CD4-positive, alpha-beta T cell treated with Interferon alpha-2 for 1 hour (primary cell): ENCODE results near the gene CTSK.
A peak's percentile ranks its signal among the peaks of the same experiment; 100 is the strongest.
"Not testable (repeated sequence)": the region's sequence is repeated elsewhere in the genome, so short reads cannot be mapped to it uniquely, and the experiment has no call there.

Experiments used
- DNase-seq, 2 donors: peaks; one replicate each; pipeline ENCODE4 v3.0.0-alpha.2; 2020 to 2022

CTSK gene

GRCh38 chr1:150805899-150806298 is 2.2 kb downstream of the CTSK start:
- DNase-seq: no peak

DNA sequence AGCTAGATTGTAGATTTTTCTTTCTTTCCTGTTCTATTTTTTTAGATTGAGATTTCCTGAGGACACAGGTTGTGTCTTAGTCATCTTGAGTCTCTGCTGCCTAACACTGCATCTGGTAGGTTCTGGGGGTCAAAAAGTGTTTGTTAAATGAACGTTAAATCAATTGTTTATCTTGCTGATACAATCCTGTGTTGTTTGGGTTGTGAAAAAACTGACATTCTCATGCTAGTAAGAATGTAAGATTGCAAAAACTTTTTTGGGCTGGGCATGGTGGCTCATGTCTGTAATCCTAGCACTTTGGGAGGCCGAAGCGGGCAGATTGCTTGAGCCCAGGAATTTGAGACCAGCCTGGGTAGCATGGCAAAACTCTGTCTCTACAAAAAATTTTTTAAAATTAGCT is 3.4 kb downstream of the CTSK start:
- no peak for DNase-seq

GRCh38 chr1:150799089-150799488 is 9.0 kb downstream of the CTSK start:
- DNase-seq: no peak

DNA sequence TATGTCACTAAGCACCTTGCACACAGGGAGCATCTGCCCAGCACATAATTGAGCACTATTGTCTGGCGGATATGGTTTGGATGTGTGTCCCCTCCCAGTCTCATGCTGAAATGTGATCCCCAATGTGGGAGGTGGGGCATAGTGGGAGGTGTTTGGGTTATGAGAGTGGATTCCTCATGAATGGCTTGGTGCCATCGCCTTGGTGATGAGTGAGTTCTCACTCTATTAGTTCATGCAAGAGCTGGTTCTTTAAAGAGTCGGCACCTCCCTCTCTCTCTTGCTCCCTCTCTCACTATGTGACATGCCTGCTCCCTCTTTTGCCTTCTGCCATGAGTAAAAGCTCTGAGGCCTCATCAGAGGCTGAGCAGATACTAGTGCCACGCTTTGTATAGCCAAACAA is 9.5 kb downstream of the CTSK start:
- DNase-seq: no peak

DNA sequence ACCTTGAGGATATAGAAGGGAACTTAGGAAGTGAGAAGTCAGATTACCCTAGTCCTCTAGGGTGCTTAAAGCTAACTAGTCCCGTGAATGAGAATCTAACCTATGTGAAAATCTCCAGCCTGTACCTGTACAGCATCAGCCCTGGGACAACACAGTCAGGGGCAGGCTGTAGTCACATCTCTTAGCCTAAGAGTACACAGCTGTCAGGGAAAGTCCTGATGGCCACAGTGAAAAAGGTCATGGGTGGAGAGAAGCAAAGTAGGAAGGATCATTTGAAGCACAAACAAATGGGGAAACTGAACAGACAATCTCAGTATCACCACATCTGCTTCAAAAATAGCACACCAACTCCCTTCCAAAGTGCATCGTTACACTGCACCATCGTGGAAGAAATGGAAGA is 11.7 kb downstream of the CTSK start:
- no peak for DNase-seq

GRCh38 chr1:150793778-150794177 is 14.3 kb downstream of the CTSK start:
- not testable (repeated sequence) for DNase-seq

DNA sequence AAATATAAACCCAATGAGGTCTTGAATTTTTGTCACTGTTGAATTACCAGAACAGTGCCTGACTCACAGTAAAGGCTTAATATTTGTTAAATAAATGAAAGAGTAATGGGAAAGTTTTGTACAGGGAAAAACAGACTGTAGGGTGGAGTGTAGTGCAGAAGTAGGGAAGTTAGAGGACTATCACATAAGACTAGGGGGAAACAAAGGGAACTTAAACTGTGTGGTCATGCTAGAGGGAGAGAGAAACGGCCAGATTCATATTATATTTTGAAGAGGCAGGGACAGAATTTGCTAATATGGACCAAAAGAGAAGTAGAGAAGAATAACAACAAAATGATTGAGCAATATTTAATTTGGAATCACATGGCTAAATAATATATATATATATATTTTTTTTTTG is 14.8 kb downstream of the CTSK start:
- no peak for DNase-seq

DNA sequence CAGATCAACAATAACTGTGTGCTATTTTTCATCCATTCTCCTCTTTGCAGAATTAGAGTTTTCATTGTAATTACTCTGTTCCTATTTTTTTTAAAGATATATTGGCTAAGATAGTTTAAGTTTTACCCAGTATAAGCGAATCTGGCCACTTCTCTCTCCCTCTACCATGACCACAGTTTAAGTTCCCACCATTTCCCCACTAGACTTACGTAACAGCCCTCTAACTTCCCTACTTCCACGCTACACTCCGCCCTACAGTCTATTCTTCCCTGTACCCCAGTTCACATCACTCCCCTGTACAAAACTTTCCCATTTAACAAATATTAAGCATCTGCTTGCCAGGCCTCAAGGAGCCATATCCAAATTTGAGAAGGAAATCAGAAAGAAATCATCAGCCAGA is 16.5 kb downstream of the CTSK start:
- no peak for DNase-seq

GRCh38 chr1:150789396-150789795 is 18.7 kb downstream of the CTSK start:
- DNase-seq: peak in 1 of 2 donors; percentile 39

- no peak for DNase-seq
These were observed 19.1 kb downstream of the CTSK start for GRCh38 chr1:150788946-150789345.

GRCh38 chr1:150787455-150787854 is 20.6 kb downstream of the CTSK start:
- DNase-seq: no peak

GRCh38 chr1:150780510-150780909 is 27.6 kb downstream of the CTSK start:
- DNase-seq: no peak

GRCh38 chr1:150778409-150778808 is 29.7 kb downstream of the CTSK start:
- DNase-seq: no peak

DNA sequence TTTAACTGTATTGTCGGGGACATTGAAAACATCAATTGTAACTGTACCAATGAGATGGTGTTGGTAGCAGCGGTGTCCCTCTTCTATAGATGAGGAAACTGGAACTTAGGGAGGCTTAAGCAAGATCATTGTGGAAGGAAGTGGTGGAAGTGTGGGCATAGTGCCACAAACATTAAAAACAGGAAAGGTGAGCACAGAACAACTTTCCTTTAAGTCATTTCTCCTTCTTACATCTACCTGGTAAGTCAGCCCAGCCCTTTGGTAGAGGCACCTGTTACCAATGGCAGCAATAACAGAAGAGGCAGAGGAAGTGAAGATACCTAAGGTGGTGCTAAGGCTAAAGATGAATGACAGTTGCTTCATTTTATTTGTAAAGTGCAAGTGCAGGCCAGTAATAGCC is 30.5 kb downstream of the CTSK start:
- no peak for DNase-seq

DNA sequence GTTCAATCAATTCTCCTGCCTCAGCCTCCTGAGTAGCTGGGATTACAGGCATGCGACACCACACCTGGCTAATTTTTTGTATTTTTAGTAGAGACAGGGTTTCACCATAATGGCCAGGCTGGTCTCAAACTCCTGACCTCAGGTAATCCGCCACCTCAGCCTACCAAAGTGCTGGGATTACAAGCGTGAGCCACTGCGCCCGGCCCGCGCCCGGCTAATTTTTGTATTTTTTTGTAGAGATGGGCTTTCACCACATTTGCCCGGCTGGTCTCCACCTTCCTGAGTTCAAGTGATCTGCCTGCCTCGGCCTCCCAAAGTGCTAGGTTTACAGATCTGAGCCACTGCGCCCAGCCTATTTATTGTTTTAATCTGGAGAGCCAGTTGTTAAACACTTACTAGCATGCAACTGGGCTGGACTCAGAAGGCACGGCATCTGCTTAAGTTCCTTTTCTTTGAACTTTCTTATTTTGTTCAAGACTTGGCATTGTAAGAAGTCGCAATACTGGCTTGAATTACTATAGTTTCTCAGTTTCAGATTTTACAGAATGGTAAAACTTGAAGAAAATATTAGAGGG is 32.0 kb downstream of the CTSK start:
- DNase-seq: not testable (repeated sequence)

DNA sequence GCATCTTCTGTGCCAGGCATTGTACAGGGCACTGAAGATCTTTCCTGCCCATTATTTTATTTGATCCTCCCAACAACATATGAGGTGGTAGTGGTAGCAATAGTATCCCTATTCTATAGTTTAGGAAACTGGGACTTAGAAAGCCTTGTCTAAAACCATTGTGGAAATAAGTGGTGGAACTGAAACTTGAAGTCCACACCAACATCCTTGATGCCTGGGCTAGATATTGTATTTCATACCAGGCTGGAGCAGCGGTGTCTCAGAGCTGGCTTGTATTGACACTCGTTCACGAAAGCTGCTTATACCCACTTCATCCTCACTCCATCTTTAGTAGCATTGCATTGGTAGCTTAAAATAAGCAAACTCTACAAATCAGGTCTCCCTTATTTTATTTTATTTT is 32.8 kb downstream of the CTSK start:
- no peak for DNase-seq

DNA sequence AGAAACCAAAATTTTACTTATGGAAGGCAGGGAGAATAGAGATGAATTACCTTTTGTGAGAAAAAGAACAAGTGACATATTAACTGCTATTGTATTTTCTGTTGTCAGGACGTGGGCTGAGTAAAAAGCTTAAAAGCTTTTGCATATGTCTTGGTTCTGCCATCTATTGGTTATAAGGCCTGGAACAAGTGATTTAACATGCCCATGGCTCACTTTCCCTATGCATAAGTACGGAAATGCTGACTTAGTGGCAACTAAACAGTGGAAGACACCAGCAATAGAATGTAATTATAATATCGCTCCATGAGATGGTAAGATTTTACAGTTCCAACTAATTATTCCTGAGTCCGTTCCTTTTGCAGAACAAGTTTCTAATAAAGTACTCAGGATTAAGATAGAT is 35.7 kb downstream of the CTSK start:
- no peak for DNase-seq

DNA sequence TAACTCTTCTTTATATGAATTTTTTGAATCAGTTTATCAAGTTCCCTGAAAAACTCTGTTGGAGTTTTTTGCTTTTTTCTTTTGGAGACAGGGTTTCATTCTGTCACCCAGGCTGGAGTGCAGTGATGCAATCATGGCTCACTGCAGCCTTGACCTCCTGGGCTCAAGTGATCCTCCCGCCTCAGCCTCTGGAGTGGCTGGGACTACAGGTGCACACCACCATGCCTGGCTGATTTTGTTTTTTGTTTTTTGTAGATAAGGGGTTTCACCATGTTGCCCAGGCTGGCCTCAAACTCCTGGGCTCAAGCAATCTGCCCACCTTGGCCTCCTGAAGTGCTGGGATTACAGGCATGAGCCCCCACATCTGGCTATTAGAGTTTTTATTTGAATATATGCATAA is 40.4 kb downstream of the CTSK start:
- not testable (repeated sequence) for DNase-seq

DNA sequence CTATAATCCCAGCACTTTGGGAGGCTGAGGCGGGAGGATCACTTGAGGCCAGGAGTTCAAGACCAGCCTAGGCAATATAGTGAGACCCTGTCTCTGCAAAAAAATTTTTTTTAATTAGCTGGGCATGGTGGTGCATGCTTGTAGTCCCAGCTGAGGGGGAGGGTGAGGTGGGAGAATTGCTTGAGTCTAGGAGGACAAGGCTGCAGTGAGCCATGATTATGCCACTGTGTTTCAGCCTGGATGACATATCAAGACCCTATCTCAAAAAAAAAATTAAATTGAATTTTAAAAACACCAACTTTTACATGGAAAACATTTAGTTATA is 42.1 kb downstream of the CTSK start:
- DNase-seq: not testable (repeated sequence)

GRCh38 chr1:150765296-150765976 is 42.6 kb downstream of the CTSK start, which contains the start of gene CTSS:
Gene CTSS (minus strand): TSS chr1:150765778. CDS start chr1:150764763, 1,015 bp downstream.
- peak; percentile 10 to 62 for DNase-seq

DNA sequence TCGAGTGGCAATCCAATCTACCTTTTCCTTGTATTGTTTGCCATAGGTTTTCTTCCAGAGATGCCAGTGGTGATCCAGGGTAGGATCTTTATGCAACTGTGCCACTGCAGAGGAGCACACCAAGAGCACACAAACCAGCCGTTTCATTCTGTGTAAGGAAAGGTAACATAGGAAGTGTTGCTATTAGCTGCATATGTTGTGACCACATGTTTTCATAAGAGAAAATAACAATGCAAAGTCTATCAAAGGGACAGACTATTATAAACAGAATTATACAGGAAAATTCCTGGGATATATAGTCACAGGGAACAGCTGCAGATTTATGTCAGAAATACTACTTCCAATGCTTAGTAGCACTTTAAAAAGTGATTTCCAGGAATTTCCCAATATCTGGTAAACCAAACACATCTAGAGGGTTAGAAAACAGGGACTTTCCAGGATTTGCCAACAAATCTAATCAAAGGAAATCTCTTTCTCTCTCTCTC is 43.4 kb downstream of the CTSK start:
- peak in 1 of 2 donors; percentile 62 for DNase-seq

- DNase-seq: no peak
These were observed 45.0 kb downstream of the CTSK start for GRCh38 chr1:150763018-150763417.

DNA sequence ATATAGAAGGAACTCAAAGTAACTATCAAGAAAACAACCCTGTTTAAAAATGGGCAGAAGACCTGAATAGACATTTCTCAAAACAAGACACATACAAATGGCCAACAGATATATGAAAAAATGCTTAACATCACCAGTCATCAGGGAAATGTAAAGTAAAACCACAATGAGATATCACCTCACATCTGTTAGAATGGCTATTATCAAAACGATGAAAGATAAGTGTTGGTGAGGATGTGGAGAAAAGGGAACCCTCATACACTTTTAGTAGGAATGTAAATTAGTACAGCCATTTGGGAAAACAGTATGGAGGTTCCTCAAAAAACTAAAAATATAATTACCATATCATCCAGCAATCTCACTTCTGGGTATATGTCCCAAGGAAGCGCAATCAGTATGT is 45.5 kb downstream of the CTSK start:
- no peak for DNase-seq

GRCh38 chr1:150761801-150762200 is 46.3 kb downstream of the CTSK start:
- no peak for DNase-seq

- no peak for DNase-seq
These were observed 48.0 kb downstream of the CTSK start for GRCh38 chr1:150760013-150760412.
